ENCODE results near the gene FGFR3. TPM values are rescaled to one million over a fixed set of nuclear protein-coding genes. Genes with fewer than 3 reads are reported as not detected.

The FGFR3 gene
- total and polyA plus RNA-seq, 5 donors = 4.5 to 17.5 (median 7.6) TPM

- H3K9me3 ChIP-seq (ENCODE audit: control insufficient read depth, low read length) = no peaks in the 10 kb centered on the region
- intact Hi-C loops (cut with DNase I) = loop anchor here in 2 of 4 donors (5.0 to 10.0 kb wide), 2 partner anchors 51 to 53 kb away; no protein-coding TSS in a partner anchor
- H3K27me3 ChIP-seq (ENCODE audit: control insufficient read depth, insufficient read depth) = no peaks in the 10 kb centered on the region
- DNase-seq (peak in 1 of 3 donors; percentile 68), ATAC-seq (no peak)
- WGBS = 92% methylated on average over 47 of the region's 47 CpGs
- no peak overlapping the region for H3K4me3 ChIP-seq (ENCODE audit: low read length)
- H3K27ac ChIP-seq (ENCODE audit: low read length) = no peak overlapping the region
- H3K4me1 ChIP-seq (ENCODE audit: control insufficient read depth, insufficient read depth, low read length) = no peaks in the 10 kb centered on the region
Observed at GRCh38 chr4:1805493-1806222, 12.6 kb downstream of the FGFR3 start.

DNA sequence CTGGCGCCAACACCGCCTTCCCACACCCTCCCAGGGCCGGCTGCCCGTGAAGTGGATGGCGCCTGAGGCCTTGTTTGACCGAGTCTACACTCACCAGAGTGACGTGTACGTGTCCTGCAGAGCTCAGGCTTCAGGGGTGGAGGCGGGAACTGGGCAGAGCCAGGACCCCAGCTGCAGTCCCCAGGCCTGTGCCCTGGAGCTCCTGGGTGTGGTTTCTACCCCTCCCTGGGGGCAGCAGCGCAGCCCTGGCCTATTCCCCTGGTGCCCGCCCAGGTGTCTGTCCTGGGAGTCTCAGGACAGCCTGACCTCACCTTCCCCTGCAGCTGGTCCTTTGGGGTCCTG lies 13.1 kb downstream of the FGFR3 start:
- Histone ChIP-seq H3K9me3 (ENCODE audit: control insufficient read depth, low read length) (no peaks in the 10 kb centered on the region), H3K27me3 (ENCODE audit: control insufficient read depth, insufficient read depth) (no peaks in the 10 kb centered on the region), H3K27ac (ENCODE audit: low read length) (no peak overlapping the region), H3K4me1 (ENCODE audit: control insufficient read depth, insufficient read depth, low read length) (no peaks in the 10 kb centered on the region), H3K4me3 (ENCODE audit: low read length) (no peak overlapping the region)
- WGBS = 93% methylated on average over 11 of the region's 11 CpGs
- ATAC-seq (no peak), DNase-seq (no peak)
- intact Hi-C loops (cut with DNase I) = loop anchor here in 2 of 4 donors (5.0 to 10.0 kb wide), 2 partner anchors 51 to 54 kb away; no protein-coding TSS in a partner anchor

GRCh38 chr4:1806596-1807331 lies 13.7 kb downstream of the FGFR3 start:
- WGBS = 87% methylated on average over 41 of the region's 41 CpGs
- intact Hi-C loops (cut with DNase I) = loop anchor here in 2 of 4 donors (5.0 to 10.0 kb wide), 2 partner anchors 52 to 54 kb away; no protein-coding TSS in a partner anchor
- Histone ChIP-seq H3K4me1 (ENCODE audit: control insufficient read depth, insufficient read depth, low read length) (no peaks in the 10 kb centered on the region), H3K27ac (ENCODE audit: low read length) (no peak overlapping the region), H3K9me3 (ENCODE audit: control insufficient read depth, low read length) (no peaks in the 10 kb centered on the region), H3K27me3 (ENCODE audit: control insufficient read depth, insufficient read depth) (no peaks in the 10 kb centered on the region), H3K4me3 (ENCODE audit: low read length) (no peak overlapping the region)
- ATAC-seq (no peak), DNase-seq (peak in 2 of 3 donors; percentile 42 to 66)

GRCh38 chr4:1807332-1807777 lies 14.3 kb downstream of the FGFR3 start:
- intact Hi-C loops (cut with DNase I) = loop anchor here in 2 of 4 donors (5.0 to 10.0 kb wide), 2 partner anchors 53 to 55 kb away; no protein-coding TSS in a partner anchor
- 85% methylated on average over 16 of the region's 16 CpGs for whole genome bisulfite sequencing

GRCh38 chr4:1808396-1808795 lies 15.3 kb downstream of the FGFR3 start:
- intact Hi-C loops (cut with DNase I) = loop anchor here in 3 of 4 donors (2.0 to 10.0 kb wide), 3 partner anchors 54 to 60 kb away; no protein-coding TSS in a partner anchor
- DNase-seq = no peak

More at GRCh38 chr4:1807332-1807777, 14.3 kb downstream of the FGFR3 start:
- no peak overlapping the region for H3K27ac ChIP-seq (ENCODE audit: low read length)
- no peak overlapping the region for H3K4me3 ChIP-seq (ENCODE audit: low read length)
- no peaks in the 10 kb centered on the region for H3K27me3 ChIP-seq (ENCODE audit: control insufficient read depth, insufficient read depth)
- no peaks in the 10 kb centered on the region for H3K4me1 ChIP-seq (ENCODE audit: control insufficient read depth, insufficient read depth, low read length)
- no peaks in the 10 kb centered on the region for H3K9me3 ChIP-seq (ENCODE audit: control insufficient read depth, low read length)
- no peak for ATAC-seq
- peak in 2 of 3 donors; percentile 25 to 40 for DNase-seq

GRCh38 chr4:1808851-1809753 lies 16.0 kb downstream of the FGFR3 start:
- Histone ChIP-seq H3K4me3 (ENCODE audit: low read length) (no peak overlapping the region), H3K4me1 (ENCODE audit: control insufficient read depth, insufficient read depth, low read length) (no peaks in the 10 kb centered on the region), H3K27ac (ENCODE audit: low read length) (no peak overlapping the region), H3K9me3 (ENCODE audit: control insufficient read depth, low read length) (no peaks in the 10 kb centered on the region), H3K27me3 (ENCODE audit: control insufficient read depth, insufficient read depth) (no peaks in the 10 kb centered on the region)
- intact Hi-C loops (cut with DNase I) = loop anchor here in 3 of 4 donors (2.0 to 10.0 kb wide), 3 partner anchors 54 to 60 kb away; no protein-coding TSS in a partner anchor
- DNase-seq = peak in 1 of 3 donors; percentile 32
- WGBS = 76% methylated on average over 11 of the region's 11 CpGs
- ATAC-seq = no peak

More at GRCh38 chr4:1808396-1808795, 15.3 kb downstream of the FGFR3 start:
- no peaks in the 10 kb centered on the region for H3K27me3 ChIP-seq (ENCODE audit: control insufficient read depth, insufficient read depth)
- 85% methylated on average over 6 of the region's 6 CpGs for WGBS
- no peak overlapping the region for H3K27ac ChIP-seq (ENCODE audit: low read length)
- ATAC-seq = no peak
- no peak overlapping the region for H3K4me3 ChIP-seq (ENCODE audit: low read length)
- H3K9me3 ChIP-seq (ENCODE audit: control insufficient read depth, low read length) = no peaks in the 10 kb centered on the region
- no peaks in the 10 kb centered on the region for H3K4me1 ChIP-seq (ENCODE audit: control insufficient read depth, insufficient read depth, low read length)

DNA sequence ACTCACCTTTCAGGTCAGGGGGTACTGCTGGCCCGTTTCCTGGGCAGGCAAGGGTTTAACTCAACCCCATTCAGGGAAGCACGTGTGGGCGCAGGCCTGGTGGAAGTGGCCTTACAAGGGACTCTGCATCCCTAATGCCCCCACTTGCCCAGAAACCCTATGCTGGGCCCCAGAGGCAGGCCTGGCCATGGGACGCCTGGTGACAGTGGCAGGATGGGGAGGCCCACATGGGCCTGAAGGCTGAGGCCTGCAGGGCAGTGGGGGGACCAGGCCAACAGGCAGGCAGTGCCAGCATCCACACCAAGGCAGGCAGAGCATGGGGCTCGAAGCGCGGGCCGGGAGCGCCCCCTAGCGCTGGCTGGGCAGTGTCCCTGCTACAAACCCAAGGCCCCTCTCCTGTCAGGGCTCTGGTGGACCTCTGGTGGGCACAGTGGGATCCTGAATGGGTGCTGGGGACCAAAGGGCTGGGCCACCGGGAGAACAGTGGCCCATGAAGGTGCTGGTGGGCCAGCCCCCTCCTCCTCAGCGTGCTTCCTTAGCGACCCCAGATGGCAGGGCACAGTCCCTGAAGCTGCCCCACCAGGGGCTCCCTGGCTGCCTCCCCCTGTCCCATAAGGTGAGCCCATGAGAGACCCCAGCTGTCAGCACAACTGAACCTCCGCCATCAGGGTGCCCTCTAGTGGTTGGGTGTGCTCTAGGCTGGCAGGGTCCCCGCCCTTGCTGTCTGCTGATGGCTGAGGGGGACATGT lies 16.8 kb downstream of the FGFR3 start:
- H3K9me3 ChIP-seq (ENCODE audit: control insufficient read depth, low read length) = no peaks in the 10 kb centered on the region
- intact Hi-C loops (cut with DNase I) = loop anchor here (2.0 to 10.0 kb wide), 7 partner anchors 55 to 95 kb away; no protein-coding TSS in a partner anchor
- H3K27me3 ChIP-seq (ENCODE audit: control insufficient read depth, insufficient read depth) = no peaks in the 10 kb centered on the region
- H3K4me1 ChIP-seq (ENCODE audit: control insufficient read depth, insufficient read depth, low read length) = no peaks in the 10 kb centered on the region
- WGBS = 26% methylated on average over 15 of the region's 15 CpGs
- no peak overlapping the region for H3K27ac ChIP-seq (ENCODE audit: low read length)
- H3K4me3 ChIP-seq (ENCODE audit: low read length) = no peak overlapping the region
- peak; percentile 65 to 90 (median 89) for DNase-seq
- peak; percentile 78 to 80 for ATAC-seq

DNA sequence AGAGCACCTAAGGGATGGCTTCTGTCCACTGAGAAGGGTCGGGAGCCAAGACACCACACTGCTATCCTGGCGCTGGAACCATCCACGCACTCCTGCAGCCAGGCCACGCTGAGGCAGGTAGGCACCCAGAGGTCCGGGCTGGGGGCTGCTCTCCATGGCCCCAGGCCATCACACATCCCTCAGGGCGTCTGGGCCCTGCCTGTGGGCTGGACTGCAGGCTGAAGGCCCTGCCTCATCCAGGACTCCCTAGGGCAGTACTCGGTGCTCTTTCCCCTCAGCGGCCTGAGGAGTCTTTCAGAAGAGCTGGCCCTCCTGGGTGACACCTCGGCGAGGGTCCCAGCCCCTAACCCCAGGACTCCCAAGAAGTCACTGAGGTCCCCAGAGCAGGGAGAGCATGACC lies 17.7 kb downstream of the FGFR3 start:
- no peaks in the 10 kb centered on the region for H3K27me3 ChIP-seq (ENCODE audit: control insufficient read depth, insufficient read depth)
- no peak overlapping the region for H3K4me3 ChIP-seq (ENCODE audit: low read length)
- no peaks in the 10 kb centered on the region for H3K9me3 ChIP-seq (ENCODE audit: control insufficient read depth, low read length)
- 90% methylated on average over 10 of the region's 10 CpGs for WGBS
- no peak overlapping the region for H3K27ac ChIP-seq (ENCODE audit: low read length)
- DNase-seq (peak in 1 of 3 donors; percentile 46), ATAC-seq (no peak)
- H3K4me1 ChIP-seq (ENCODE audit: control insufficient read depth, insufficient read depth, low read length) = no peaks in the 10 kb centered on the region
- intact Hi-C loops (cut with DNase I) = loop anchor here in 3 of 4 donors (2.0 to 10.0 kb wide), 4 partner anchors 64 to 94 kb away; no protein-coding TSS in a partner anchor

- DNase-seq (peak in 2 of 3 donors; percentile 15 to 51), ATAC-seq (no peak)
- no peaks in the 10 kb centered on the region for H3K27me3 ChIP-seq (ENCODE audit: control insufficient read depth, insufficient read depth)
- no peaks in the 10 kb centered on the region for H3K9me3 ChIP-seq (ENCODE audit: control insufficient read depth, low read length)
- no peak overlapping the region for H3K27ac ChIP-seq (ENCODE audit: low read length)
- WGBS = 88% methylated on average over 11 of the region's 11 CpGs
- no peaks in the 10 kb centered on the region for H3K4me1 ChIP-seq (ENCODE audit: control insufficient read depth, insufficient read depth, low read length)
- H3K4me3 ChIP-seq (ENCODE audit: low read length) = no peak overlapping the region
- intact Hi-C loops (cut with DNase I) = loop anchor here in 3 of 4 donors (5.0 to 10.0 kb wide), 3 partner anchors 70 to 92 kb away; no protein-coding TSS in a partner anchor
Observed at GRCh38 chr4:1812720-1813119, 19.6 kb downstream of the FGFR3 start.

All from right cardiac atrium (tissue), 5 donors.